Upper lobe of left lung (tissue), 4 donors: ENCODE measurements around the gene TSC22D2.

Source experiments
- CTCF ChIP-seq, 6 experiments: fragments of 450-650 bp in 4 of 6; fragments of 200-600 bp in 2 of 6; sonication (generic) in 2 of 6; IDR thresholded peaks; one replicate each; pipeline ENCODE4 v1.5.1; 2016 to 2019; ENCODE audit warnings: antibody characterized with exemption in 6 of 6
- EP300 ChIP-seq, 4 donors: sonication (generic); formaldehyde crosslinking; IDR thresholded peaks; one replicate each; pipeline ENCODE4 v1.5.1; 2017; ENCODE audit warnings: antibody characterized with exemption in 4 of 4, control low read depth in 2 of 4
- POLR2A ChIP-seq, 4 donors: fragments of 450-650 bp; IDR thresholded peaks; one replicate each; pipeline ENCODE4 v1.5.1; 2016 to 2017; ENCODE audit warnings: antibody characterized with exemption in 4 of 4, mild to moderate bottlenecking in 2 of 4
- POLR2AphosphoS5 ChIP-seq, 2 donors: sonication (generic); formaldehyde crosslinking; IDR thresholded peaks; one replicate each; pipeline ENCODE4 v1.5.1; 2017; ENCODE audit warnings: antibody characterized with exemption in 2 of 2

- TF ChIP-seq CTCF (IDR thresholded peaks at IDR 0.05) (no peak), POLR2A (IDR thresholded peaks at IDR 0.05) (no peak), EP300 (IDR thresholded peaks at IDR 0.05) (no peak), POLR2AphosphoS5 (IDR thresholded peaks at IDR 0.05) (no peak)
These were observed 46.0 kb downstream of the TSC22D2 start for GRCh38 chr3:150454085-150454484.
